HUES48 (cell line): Measurements from ENCODE around the gene ERCC2.

Experiments
- H3K27ac ChIP-seq: one replicate; pipeline ENCODE4 v1.7.0; 2013; ENCODE audit warnings: low read depth, low read length, inconsistent platforms
- H3K27me3 ChIP-seq: 2 replicates; pipeline ENCODE4 v1.6.1; 2013; ENCODE audit warnings: mild to moderate bottlenecking, low read length; ENCODE audit not compliant: control insufficient read depth, insufficient read depth
- H3K36me3 ChIP-seq: 2 replicates; pipeline ENCODE4 v1.6.1; 2013; ENCODE audit warnings: low read length; ENCODE audit not compliant: control insufficient read depth, insufficient read depth
- H3K4me1 ChIP-seq: 2 replicates; pipeline ENCODE4 v1.6.1; 2013; ENCODE audit warnings: mild to moderate bottlenecking, low read length; ENCODE audit not compliant: control insufficient read depth, insufficient read depth
- H3K4me3 ChIP-seq: 2 replicates; pipeline ENCODE4 v1.5.1; 2013; ENCODE audit warnings: mild to moderate bottlenecking, low read depth, low read length
- H3K9ac ChIP-seq: 2 replicates; pipeline ENCODE4 v1.6.1; 2013; ENCODE audit warnings: mild to moderate bottlenecking, low read depth, low read length, moderate library complexity
- H3K9me3 ChIP-seq: 2 replicates; pipeline ENCODE4 v1.6.1; 2013; ENCODE audit warnings: low read length; ENCODE audit not compliant: control insufficient read depth, insufficient read depth

The ERCC2 gene

DNA sequence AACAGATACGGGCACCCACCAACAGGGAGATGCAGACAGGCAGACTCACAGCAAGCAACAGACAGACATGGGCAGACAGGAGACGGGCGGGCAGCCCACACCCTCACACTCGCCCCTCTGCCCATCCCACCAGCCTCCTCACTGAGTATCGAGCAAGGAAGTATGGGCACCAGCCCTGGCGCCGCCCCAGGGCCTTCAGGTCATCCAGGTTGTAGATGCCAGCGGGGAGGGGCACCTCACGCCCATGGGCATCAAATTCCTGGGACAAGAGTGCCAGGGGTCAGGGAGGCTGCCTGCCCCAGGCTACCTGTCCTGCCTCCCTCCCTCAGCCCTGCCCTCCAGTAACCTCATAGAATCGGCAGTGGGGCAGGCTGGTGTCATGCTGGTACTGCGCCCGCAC, 5.7 kb downstream of the ERCC2 start:
- no peaks in the 10 kb centered on the region for H3K27me3 ChIP-seq
- H3K9ac ChIP-seq: no peak overlapping the region
- no peak overlapping the region for H3K27ac ChIP-seq
- H3K36me3 ChIP-seq: peaks cover 69% of the 10 kb centered on the region
- no peak overlapping the region for H3K4me3 ChIP-seq
- no peaks in the 10 kb centered on the region for H3K4me1 ChIP-seq
- no peaks in the 10 kb centered on the region for H3K9me3 ChIP-seq

DNA sequence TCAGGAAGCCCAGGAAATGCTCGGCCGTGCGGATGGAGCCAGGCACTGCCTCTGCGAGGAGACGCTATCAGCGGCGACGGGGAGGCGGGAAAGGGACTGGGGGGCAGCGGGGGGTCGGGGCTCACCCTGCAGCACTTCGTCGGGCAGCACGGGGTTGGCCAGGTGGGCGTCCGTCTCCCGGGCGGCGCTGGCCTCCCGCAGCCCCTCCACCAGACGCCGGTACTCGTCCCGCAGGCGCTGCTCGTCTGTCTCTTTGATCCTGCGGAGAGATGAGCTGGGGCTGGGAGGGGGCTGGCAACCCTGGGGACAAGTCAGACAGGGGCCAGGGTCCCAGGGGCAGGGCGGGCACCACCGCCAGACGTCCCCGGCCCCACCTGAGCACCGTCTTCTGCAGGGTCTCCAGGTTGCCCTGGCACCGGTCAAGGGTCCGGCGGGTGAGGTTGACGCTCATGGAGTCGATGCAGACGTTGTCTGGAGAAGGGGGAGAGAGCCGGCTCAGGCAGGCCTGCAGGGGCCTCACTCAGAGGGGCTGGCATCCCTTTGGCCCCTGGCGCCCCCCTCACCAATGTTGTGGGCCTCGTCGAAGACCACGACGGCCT, 6.4 kb downstream of the ERCC2 start:
- Histone ChIP-seq H3K9ac (no peak overlapping the region), H3K27ac (no peak overlapping the region), H3K36me3 (peaks cover 76% of the 10 kb centered on the region), H3K27me3 (no peaks in the 10 kb centered on the region), H3K9me3 (no peaks in the 10 kb centered on the region), H3K4me1 (no peaks in the 10 kb centered on the region), H3K4me3 (no peak overlapping the region)

GRCh38 chr19:45362291-45362690, 8.1 kb downstream of the ERCC2 start:
- Histone ChIP-seq H3K27ac (no peak overlapping the region), H3K27me3 (no peaks in the 10 kb centered on the region), H3K9ac (no peak overlapping the region), H3K9me3 (no peaks in the 10 kb centered on the region), H3K36me3 (peaks cover 81% of the 10 kb centered on the region), H3K4me1 (no peaks in the 10 kb centered on the region), H3K4me3 (no peak overlapping the region)

DNA sequence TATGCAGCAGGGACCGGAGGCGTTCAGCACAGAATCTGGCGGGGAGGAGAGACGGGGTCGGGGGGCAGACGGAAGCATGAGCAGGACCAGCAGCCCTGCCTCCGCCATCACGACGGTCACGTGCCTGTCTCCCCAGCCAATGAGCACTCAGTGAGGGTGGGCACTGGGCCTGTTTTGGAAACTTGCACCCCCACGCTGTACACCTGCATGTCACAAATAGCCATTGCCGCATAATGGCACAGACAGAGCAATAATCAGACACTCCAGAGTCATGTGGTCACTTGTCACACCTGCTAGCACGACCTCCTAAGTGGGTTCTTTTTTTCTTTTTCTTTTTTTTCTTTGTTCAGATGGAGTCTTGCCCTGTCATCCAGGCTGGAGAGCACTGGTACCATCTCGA, 8.8 kb downstream of the ERCC2 start:
- Histone ChIP-seq H3K4me3 (no peak overlapping the region), H3K36me3 (peaks cover 87% of the 10 kb centered on the region)

GRCh38 chr19:45358213-45358792, 12.1 kb downstream of the ERCC2 start:
- no peak overlapping the region for H3K4me3 ChIP-seq
- no peak overlapping the region for H3K9ac ChIP-seq
- H3K27ac ChIP-seq: no peak overlapping the region
- H3K27me3 ChIP-seq: no peaks in the 10 kb centered on the region
- H3K4me1 ChIP-seq: no peaks in the 10 kb centered on the region
- no peaks in the 10 kb centered on the region for H3K9me3 ChIP-seq
- peaks cover 91% of the 10 kb centered on the region for H3K36me3 ChIP-seq

More for the DNA sequence above, 8.8 kb downstream of the ERCC2 start:
- H3K27me3 ChIP-seq: no peaks in the 10 kb centered on the region
- no peaks in the 10 kb centered on the region for H3K4me1 ChIP-seq
- no peak overlapping the region for H3K27ac ChIP-seq
- H3K9ac ChIP-seq: no peak overlapping the region
- no peaks in the 10 kb centered on the region for H3K9me3 ChIP-seq

GRCh38 chr19:45357445-45357783, 13.0 kb downstream of the ERCC2 start:
- Histone ChIP-seq H3K9me3 (no peaks in the 10 kb centered on the region), H3K27me3 (no peaks in the 10 kb centered on the region), H3K9ac (no peak overlapping the region), H3K36me3 (peaks cover 91% of the 10 kb centered on the region), H3K27ac (no peak overlapping the region), H3K4me3 (no peak overlapping the region), H3K4me1 (no peaks in the 10 kb centered on the region)

GRCh38 chr19:45356760-45357444, 13.5 kb downstream of the ERCC2 start:
- no peak overlapping the region for H3K27ac ChIP-seq
- H3K4me1 ChIP-seq: no peaks in the 10 kb centered on the region
- H3K9ac ChIP-seq: no peak overlapping the region
- no peaks in the 10 kb centered on the region for H3K27me3 ChIP-seq
- H3K9me3 ChIP-seq: no peaks in the 10 kb centered on the region
- H3K36me3 ChIP-seq: peaks cover 91% of the 10 kb centered on the region
- H3K4me3 ChIP-seq: no peak overlapping the region

GRCh38 chr19:45355910-45356309, 14.5 kb downstream of the ERCC2 start:
- Histone ChIP-seq H3K4me1 (no peaks in the 10 kb centered on the region), H3K27ac (no peak overlapping the region), H3K36me3 (peaks cover 91% of the 10 kb centered on the region), H3K9me3 (no peaks in the 10 kb centered on the region), H3K27me3 (no peaks in the 10 kb centered on the region), H3K4me3 (no peak overlapping the region), H3K9ac (no peak overlapping the region)

- peaks cover 92% of the 10 kb centered on the region for H3K36me3 ChIP-seq
Observed at GRCh38 chr19:45355402-45355801, 15.0 kb downstream of the ERCC2 start.

DNA sequence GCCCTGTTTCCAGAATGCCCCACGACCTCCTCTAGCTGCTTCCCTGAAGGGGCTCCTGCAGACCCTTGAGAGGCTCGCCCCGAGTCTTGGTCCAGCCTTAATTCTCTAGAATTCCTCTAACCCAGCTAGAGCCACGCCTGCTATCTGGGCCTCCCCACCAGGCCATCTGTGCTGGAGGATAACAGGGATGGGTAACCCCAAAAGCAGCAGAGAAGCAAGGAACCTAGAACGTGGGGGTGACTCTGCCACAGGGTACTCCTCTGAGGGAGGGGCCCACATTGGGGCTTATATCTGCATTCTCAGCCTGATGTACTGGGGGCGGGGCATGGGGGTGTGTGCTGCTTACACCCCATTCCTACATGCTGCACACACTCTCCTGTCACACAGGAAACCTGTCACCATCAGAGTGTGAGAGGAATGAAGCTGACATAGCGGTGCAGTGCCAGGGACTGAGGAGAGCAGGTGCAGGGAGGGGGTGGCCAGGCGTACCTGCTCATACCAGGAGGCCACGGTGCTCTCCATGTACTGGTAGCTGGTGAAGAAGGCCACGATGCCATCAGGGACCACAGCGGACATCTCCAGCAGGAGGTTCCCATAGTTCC, 16.0 kb downstream of the ERCC2 start:
- Histone ChIP-seq H3K9ac (no peak overlapping the region), H3K4me1 (no peaks in the 10 kb centered on the region), H3K9me3 (no peaks in the 10 kb centered on the region), H3K27ac (no peak overlapping the region), H3K27me3 (no peaks in the 10 kb centered on the region), H3K36me3 (peaks cover 98% of the 10 kb centered on the region), H3K4me3 (no peak overlapping the region)

More at GRCh38 chr19:45355402-45355801, 15.0 kb downstream of the ERCC2 start:
- Histone ChIP-seq H3K27ac (no peak overlapping the region), H3K4me1 (no peaks in the 10 kb centered on the region), H3K27me3 (no peaks in the 10 kb centered on the region), H3K9me3 (no peaks in the 10 kb centered on the region), H3K9ac (no peak overlapping the region), H3K4me3 (no peak overlapping the region)
